22Rv1 (cell line): ENCODE data around the gene USP34.

Experiments used
- H3K27ac ChIP-seq: fragments of 450-650 bp; 2 replicates; pipeline ENCODE4 v1.5.1; 2017
- CTCF ChIP-seq: fragments of 450-650 bp; IDR thresholded peaks from 2 replicates; pipeline ENCODE4 v1.5.1; 2017; ENCODE audit warnings: mild to moderate bottlenecking
- ZFX ChIP-seq: fragments of 450-650 bp; IDR thresholded peaks from 2 replicates; pipeline ENCODE4 v1.6.1; 2017; ENCODE audit warnings: antibody characterized with exemption, borderline replicate concordance

The USP34 gene

GRCh38 chr2:61363580-61363979, 107.3 kb downstream of the USP34 start:
- no peak overlapping the region for H3K27ac ChIP-seq
- TF ChIP-seq CTCF (no peak), ZFX (no peak)

GRCh38 chr2:61362873-61363272, 108.0 kb downstream of the USP34 start:
- TF ChIP-seq CTCF, result no peak
- TF ChIP-seq ZFX, result no peak
- H3K27ac ChIP-seq, result no peak overlapping the region

GRCh38 chr2:61361068-61361467, 109.8 kb downstream of the USP34 start:
- no peak overlapping the region for H3K27ac ChIP-seq
- TF ChIP-seq CTCF (no peak), ZFX (no peak)

GRCh38 chr2:61359058-61359457, 111.8 kb downstream of the USP34 start:
- TF ChIP-seq CTCF (no peak), ZFX (no peak)
- H3K27ac ChIP-seq, result no peak overlapping the region

GRCh38 chr2:61357681-61358080, 113.2 kb downstream of the USP34 start:
- no peak overlapping the region for H3K27ac ChIP-seq
- TF ChIP-seq ZFX (no peak), CTCF (no peak)

GRCh38 chr2:61356958-61357350, 113.9 kb downstream of the USP34 start:
- H3K27ac ChIP-seq, result no peak overlapping the region
- TF ChIP-seq ZFX, result no peak
- no peak for TF ChIP-seq CTCF

- TF ChIP-seq CTCF, result no peak
- no peak for TF ChIP-seq ZFX
- H3K27ac ChIP-seq, result no peak overlapping the region
These were observed 114.5 kb downstream of the USP34 start for GRCh38 chr2:61356261-61356957.
